HPDE6-E6E7 (cell line): ENCODE data around the gene SDHAF2.
"Not testable (repeated sequence)": the region's sequence is repeated elsewhere in the genome, so short reads cannot be mapped to it uniquely, and the experiment has no call there.

Experiments used
- DNase-seq: peaks from one replicate; pipeline ENCODE4 v3.0.0; 2011; ENCODE audit warnings: missing footprints; ENCODE audit errors: extremely low spot score

SDHAF2 gene

DNA sequence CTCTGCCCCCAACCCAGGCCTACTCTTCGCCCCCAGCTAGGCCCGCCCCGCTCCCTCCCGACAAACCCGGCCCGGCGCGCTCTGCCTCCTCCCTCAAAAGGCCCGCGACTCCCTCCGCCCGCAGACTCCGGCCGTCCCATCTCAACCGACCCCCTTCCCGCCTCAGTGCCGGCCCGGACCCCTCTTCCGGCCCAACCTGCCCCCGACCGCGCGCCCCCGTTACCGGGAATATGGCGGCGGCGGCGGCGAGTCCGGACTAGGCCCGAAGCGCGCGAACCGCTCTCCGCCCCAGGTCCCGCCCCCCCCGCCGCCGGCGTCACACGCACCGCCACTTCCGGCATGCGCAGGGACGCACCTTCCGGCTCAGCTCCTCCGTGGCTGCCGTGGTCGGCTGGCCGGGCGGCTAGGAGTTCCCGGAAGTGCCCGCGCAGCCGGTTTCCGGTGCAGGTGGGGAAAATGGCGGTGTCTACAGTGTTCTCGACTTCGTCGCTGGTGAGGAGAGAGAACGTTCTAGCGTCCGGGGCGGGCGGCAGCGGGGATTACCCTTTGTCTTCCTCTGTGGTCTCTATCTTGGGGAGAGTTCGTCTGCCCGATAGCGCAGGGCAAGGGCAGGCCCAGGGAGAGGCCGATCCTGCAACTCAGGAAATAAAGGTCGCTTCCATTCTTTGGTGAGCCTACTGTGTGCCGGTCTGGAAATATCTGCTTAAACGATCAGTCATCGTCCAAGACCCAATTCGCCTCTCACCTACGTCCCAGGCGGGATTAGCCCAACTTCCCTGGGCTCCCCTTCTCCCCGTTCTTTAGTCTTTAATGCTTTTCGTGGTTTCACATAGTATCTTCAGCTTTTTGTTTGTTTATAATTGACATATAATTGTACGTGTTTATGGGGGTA lies at the start of gene SDHAF2, which contains the start of gene CPSF7:
SDHAF2 (plus strand) TSS at position 434 of the 892 bp plus-strand sequence; CDS start at position 457, 23 bp downstream.
CPSF7 (minus strand) TSS at position 285 of the 892 bp plus-strand sequence. CDS start 740 bp downstream, outside the sequence.
- DNase-seq = peak; percentile 97

DNA sequence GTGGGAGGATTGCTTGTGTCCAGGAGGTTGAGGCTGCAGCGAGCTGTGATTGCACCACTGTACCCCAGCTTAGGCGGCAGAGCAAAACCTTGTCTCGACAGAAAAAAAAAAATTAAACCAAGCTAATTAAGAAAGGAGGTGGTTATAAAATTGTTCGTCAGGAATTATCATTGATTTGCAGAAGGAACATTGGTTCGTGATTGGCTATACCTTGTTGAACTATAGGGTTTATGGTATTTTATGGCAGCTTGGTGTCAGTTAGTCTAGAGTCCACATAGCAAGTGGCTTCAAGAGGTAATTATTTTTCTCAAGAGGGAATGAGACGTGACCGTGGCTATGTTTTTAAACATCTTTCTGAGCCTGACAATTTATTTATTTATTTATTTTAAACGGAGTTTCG lies 49.0 kb upstream of the SDHAF2 start:
- DNase-seq = no peak

DNA sequence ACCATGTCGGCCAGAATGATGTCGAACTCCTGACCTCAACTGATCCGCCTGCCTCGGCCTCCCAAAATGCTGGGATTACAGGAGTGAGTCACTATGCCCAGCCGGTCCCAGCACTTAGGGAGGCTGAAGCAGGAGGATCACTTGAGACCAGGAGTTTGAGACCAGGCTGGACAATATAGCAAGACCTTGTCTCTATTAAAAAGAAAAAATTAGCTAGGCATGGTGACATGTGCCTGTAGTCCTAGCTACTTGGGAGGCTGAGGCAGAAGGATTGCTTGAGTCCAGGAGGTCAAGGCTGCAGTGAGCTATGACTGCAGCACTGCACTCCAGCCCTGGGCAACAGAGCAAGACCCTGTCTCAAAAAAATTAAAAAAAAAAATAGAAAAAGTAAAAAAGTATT lies 46.1 kb upstream of the SDHAF2 start:
- DNase-seq = not testable (repeated sequence)

DNA sequence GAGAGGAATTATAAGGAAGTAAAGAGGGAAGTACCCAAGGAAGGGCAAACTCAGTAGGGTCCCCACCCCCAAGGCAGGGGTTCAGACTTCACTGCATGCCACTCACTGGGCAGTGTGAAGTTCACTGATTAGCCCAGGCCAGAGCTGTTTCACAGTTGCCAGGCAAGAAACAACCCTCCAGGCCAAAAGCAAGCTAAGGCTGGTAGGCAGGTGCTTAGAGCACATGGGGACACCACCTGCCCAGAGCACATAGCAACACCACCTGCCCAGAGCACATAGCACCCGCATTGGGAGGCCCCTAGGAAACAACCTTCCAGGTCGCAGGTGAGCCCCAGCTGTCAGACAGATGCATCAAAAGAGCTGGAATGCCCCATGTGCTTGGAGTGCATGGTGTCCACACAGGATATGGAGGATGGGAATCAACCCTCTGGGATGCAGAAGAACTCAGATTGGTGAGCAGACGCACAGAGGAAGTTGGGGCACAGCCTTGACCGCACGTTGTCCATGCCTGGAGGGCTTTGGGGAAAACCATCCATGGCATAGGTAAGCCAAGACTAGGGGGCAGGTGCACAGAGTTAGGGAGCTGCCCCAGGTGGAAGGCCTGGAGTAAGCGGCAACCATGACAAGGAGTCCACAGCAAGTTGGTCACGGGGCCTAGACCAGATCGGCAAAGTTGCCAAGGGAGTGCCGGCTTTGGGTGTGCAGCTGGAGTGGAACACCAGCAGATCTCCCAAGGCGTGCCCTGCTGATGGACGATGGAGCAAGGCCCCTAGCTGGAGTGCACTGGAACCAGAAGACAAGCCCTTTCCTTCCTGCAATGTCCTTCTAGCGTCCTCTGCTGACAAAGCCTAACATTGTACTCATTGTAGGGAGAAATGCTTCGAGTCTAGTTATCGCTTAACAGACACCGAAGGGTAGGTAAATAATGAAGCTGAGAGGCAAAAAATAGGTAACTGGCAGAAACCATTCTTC lies 45.4 kb upstream of the SDHAF2 start:
- DNase-seq = no peak

DNA sequence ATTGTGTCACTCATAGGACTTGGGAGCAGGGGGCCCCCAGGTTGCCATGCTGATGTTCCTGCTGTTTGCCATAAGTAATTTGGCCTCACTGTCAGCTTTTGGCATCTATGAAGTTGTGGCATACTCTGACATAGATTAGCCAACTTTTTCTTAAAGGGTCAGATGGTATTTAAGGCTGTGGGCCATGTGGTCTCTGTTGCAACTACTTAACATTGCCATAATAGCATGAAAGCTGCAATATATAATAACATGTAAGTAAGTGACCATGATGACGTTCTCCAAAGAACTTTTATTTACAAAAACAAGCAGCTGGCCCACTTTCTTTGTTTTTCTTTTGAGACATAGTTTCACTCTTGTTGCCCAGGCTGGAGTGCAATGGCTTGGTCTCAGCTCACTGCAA lies 39.8 kb upstream of the SDHAF2 start:
- no peak for DNase-seq

DNA sequence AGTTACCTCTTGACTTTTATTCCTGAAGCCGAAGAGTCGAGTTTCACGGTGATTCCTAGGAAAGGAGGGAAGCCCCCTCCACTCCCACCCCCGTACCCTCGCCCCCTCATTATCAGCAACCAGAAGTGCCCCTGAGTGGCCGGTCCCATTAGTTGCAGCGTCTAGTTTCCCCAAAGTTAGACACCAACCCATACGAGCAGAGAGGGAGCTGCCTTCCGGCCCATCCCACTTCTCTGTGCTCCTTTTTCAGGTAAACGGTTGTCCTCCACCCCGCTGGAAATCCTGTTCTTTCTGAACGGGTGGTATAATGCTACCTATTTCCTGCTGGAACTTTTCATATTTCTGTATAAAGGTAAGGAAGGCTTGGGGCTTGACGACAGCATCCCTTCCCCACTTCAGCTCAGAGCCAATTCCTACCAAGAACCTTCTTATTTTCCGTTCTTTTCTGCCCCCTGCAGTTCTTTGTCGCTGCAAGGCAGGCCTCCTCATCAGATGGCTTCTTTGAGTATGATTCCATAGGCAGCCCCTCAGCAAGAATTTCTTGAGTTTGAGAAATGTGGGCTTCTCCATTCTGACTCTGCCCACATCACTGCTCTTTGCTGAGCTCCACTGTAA lies 36.8 kb upstream of the SDHAF2 start:
- DNase-seq = no peak

DNA sequence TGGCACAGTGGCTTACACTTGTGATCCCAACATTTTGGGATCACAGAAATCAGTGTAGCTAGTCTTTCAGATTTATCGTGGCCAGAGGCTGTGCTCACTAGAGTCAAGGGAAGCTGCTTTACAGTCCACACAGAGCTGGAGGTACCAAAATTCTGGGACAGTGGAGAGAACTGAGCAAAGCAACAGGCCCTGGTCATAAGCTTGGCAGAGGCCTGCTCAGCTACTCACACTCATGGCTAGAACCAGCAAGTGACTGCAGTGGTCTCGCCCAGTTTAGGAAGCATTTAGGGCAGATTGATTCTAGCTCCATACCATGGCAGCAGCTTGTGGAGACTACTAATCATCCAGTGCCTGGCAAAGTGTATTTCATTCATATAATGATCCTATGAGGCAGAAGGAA lies 28.8 kb upstream of the SDHAF2 start:
- no peak for DNase-seq

DNA sequence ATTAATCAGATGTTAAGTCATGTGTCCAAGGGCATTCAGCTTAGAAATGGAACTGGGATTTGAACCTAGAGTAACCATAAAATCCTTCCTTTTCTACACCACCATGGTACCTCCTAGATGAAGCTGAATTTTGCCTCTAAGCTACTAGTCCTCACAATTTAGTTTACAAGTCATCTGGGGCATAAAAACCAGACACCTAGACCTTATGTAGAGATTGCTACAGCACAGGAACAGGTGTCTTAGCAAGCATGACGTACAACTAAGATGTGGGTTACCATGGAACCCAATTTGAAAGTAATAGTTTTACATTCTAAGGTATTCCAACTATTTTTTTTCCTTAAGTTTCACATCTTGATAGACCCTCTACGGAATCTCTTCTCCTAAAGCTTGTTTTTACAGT lies 28.4 kb upstream of the SDHAF2 start:
- no peak for DNase-seq

DNA sequence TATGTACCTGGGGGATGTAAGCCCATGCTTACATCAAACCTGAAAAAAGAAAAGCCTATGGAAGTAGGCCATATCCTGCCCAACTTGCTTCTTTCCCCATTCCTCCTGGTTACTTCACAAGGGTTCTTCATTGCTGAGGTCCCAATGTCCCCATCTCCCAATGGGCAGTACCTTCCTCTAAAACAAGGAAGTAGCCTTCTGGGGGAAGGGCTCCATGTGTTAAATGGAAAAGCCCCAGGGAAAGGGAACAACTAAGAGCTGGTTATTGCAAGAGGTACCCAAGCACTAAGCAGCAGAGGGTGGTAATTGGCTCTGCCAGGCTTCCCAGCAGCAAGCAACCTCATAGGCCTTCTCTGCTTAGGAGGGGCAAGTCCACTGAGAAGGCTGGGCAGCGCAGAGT lies 26.3 kb upstream of the SDHAF2 start:
- no peak for DNase-seq

DNA sequence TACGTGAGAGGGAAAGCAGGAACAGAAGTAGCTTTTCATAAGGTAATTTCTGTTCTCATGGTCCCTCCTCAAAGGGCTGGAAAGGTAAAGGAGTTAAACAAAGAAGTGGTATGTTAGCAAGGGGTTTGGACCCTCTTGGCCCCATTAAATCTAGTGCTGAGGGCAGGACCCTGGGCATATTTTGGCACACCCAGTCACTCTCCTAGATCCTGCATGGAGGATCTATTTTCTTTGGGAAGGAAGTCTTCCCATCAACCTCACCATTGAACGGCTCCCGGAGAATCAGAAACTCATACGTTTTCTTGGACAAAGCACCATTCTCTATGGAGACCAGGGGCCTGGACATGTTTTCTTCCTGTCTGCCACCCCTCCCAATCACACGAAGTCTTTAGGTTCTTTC lies 25.8 kb upstream of the SDHAF2 start:
- DNase-seq = no peak

DNA sequence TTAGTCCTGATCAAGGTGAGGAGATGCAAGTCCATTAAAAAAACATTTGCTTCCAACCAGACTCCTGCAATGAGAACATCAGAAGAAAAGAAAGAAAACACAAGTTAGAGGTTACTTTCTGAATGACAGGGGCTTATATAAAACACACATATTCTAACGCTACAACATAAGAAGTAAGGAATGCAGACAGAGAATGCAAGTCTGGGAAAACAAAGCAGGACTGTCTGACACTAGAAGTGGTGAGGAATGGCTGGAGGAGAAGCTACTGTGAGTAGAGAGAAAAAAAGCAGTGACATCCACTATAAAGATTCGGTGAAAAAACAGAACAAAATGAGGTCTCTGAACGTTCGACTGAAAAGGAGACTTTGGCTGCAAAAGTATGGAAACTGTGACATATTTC lies 25.3 kb upstream of the SDHAF2 start:
- DNase-seq = no peak

DNA sequence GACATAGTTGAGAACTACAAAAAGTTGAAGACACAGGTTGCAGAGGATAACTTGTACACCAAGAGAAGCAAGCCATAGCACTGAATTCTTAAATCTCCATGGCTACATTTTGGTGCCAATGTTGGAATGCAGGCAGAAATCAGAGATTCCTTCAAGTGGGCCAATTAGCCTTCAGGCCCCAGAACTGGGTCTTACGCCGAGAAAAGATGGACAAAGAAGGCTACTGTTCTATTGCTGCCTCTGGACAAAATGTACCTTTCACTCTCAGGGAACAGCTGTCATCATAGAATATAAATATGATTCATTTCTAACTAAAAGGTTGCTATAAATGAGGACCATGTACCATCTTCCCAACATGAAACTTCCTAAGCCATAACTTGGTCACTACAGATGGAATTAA lies 23.9 kb upstream of the SDHAF2 start:
- DNase-seq = no peak

DNA sequence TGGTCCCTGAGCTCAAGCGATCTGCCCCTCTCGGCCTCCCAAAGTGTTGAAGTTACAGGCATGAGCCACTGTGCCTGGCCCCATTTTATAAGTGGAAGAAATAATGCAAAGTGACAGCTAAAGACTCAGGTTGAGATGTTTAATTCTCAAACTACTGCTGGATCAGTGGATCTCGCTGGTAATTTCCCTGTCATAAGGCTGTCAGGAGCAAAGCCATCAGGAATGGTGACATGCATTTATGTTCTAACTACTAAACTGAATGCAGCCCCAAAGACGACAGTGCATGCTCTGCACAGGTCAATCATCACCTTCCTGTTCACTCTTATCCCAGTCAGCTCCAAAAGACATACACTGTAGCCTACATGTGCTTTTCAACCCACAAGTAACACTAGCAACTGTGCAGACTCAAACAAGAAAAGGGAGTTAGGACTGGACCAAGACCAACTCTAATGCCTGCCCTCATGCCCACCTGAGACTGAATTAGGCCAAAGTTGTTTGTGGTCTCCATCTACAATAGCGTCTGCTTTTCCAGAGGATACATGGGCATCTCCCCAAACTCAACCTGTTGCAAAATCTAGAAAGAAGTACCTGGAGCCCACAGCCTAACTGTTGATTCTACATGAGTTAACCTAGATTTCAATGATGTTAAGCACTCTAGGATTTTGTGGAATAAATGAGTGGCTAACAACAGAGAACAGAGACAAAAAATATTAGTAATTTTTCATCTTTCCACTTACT lies 22.8 kb upstream of the SDHAF2 start:
- no peak for DNase-seq

DNA sequence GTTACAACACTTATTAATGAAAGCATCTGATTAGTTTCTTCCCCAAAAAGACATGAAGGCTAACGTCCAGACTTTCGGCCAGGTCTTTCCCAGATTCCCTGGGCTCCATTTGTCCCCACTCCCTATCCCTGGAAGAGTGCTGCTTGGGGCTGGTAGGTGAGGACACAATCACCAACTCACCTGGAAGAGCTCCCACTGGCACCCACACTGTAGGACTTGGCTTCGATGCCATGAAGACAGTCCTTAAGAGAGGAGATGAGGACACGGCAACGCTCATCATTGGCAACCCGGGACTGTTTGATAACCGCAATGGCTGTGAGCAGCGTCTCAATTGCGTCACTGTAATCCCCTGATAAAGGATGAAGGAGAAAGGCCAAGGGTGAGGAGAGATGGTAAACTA lies 18.3 kb upstream of the SDHAF2 start:
- DNase-seq = no peak

DNA sequence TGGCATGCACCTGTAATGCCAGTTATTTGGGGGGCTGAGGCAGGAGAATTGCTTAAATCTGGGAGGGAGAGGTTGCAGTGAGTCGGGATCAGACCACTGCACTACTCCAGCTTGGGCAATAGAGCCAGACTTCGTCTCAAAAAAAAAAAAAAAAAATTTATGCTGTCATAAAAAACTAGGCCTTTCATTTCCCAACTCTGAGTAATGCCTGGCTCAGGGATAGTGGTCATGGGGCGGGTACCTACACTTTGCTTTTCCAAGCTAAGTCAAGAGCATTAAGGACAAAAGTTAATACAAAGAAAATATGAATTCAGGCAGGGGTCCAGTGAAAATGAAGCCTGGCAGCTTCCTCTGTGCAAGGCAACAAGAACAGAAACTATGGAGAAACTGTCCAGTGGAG lies 16.4 kb upstream of the SDHAF2 start:
- no peak for DNase-seq

DNA sequence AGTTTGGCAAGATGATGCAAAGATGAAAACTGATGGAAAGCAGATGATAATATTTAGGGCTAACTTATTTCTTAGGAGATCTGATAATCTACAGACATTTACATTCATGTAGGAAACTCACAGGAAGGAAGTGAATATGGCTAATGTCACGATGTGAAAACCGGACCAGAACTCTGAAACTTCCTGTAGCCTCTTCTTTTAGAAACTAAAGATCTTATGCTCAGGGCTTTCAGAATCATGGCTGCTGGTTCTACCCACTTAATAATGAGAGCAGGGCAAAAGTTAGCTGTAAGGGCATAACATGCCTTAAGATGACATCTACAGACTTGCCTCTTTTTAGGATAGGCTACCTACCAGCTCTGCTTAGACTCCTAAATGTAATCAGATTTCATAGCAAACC lies 15.4 kb upstream of the SDHAF2 start:
- DNase-seq = no peak

DNA sequence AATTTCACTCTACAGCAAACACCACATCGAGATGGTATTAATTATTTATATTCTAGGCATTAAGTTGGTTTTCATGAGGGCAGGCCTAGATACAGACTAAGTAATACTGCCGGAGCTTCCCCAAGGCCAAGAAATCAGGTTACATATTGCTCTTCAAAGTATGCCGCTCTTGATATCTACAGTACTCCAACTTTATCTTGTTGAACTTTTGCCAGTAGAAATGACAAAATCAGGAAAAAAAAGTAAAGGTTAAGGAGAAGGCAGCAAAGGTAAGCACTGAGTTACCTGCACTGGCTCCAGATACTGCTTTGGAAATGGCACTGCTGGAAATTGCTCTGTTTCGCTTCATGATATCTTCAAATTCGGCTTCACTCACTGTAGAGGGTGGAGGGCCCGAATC lies 14.5 kb upstream of the SDHAF2 start:
- DNase-seq = no peak

DNA sequence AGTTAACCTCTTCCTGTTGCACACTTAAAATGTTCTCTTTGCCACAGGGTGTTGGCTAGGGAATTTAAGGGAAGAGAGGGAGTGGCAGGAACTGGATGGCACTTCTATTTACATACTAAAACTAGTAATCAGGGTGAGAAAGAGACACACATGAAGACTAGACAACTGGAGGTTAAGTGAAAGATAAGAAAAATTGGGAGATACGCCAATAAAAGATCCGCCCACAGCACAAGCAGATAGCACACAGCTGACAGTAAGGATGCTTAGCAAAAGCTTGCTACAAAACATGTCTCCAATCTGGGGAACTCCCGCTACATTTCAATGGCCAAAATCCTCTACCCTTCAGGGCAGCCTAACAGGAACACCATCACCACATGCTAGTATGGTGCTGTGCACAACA lies 13.0 kb upstream of the SDHAF2 start:
- no peak for DNase-seq

DNA sequence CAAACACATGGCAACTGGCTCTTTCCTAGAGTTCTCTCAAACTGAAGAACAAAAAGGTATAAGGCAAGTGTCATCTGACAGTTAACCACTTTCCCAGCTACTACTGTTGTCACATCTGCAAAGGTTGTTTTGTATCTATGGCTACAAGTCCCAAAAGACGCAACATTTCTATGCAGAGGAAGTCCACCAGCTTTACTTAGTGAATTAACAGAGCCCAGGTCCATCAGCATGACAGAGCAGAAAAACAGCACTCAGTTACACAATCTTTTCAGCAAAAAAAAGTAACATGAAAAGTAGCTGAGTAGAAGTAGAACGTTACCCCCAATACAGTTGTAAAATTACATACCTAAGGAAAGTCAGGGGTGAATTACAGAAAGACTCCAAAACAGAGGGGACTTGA lies 12.3 kb upstream of the SDHAF2 start:
- DNase-seq = no peak

DNA sequence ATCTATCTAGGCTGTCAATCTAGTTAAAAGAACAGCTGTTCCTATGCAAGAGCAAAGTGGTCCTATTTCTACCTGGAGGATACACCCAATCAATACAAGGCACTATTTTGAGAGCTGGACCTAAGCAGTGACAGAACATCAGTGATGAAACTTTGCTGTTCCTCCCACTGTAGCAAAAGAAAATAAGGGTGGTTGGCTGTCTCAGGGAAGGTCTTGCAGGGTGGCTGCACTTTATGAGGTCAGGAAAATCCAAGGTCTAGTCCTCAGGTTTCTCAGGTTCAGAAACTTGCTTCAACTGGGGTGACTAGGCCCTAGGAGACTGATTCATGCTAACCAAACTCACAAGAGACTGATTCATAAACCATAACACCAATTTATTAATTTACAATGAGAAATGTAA lies 11.8 kb upstream of the SDHAF2 start:
- no peak for DNase-seq

DNA sequence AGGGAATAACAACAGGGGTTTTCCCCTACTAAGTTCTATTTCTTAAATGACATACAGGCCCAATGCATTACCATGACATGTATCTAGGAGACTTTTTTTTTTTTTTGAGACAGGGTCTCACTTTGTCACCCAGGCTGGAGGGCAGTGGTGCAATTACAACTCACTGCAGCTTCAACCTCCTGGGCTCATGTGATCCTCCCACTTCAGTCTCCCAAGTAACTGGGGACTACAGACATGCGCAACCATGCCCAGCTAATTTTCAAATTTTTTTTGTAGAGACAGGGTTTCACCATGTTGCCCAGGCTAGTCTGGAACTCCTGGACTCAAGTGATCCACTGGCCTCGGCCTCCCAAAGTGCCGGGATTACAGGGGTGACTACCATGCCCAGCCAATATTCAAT lies 7.7 kb upstream of the SDHAF2 start:
- no peak for DNase-seq
